Tibial nerve (tissue), 4 donors: ENCODE data around the gene ANO5.

Experiments
- EP300 ChIP-seq, 2 donors: sonication (generic); formaldehyde crosslinking; IDR thresholded peaks; one replicate each; pipeline ENCODE4 v1.6.1; 2017; ENCODE audit warnings: antibody characterized with exemption in 2 of 2, mild to moderate bottlenecking in 1 of 2
- POLR2A ChIP-seq, 2 donors: fragments of 450-650 bp; IDR thresholded peaks; one replicate each; pipeline ENCODE4 v1.6.1; 2017; ENCODE audit warnings: antibody characterized with exemption in 2 of 2, mild to moderate bottlenecking in 2 of 2, moderate library complexity in 2 of 2
- TF ChIP-seq, protein P1 (sequence below), 5 experiments: fragments of 200-600 bp in 3 of 5; fragments of 450-650 bp in 2 of 5; sonication (generic) in 3 of 5; IDR thresholded peaks; one replicate each; pipeline ENCODE4 v1.5.1; 2016 to 2019; ENCODE audit warnings: antibody characterized with exemption in 5 of 5, mild to moderate bottlenecking in 3 of 5, moderate library complexity in 2 of 5

DNA sequence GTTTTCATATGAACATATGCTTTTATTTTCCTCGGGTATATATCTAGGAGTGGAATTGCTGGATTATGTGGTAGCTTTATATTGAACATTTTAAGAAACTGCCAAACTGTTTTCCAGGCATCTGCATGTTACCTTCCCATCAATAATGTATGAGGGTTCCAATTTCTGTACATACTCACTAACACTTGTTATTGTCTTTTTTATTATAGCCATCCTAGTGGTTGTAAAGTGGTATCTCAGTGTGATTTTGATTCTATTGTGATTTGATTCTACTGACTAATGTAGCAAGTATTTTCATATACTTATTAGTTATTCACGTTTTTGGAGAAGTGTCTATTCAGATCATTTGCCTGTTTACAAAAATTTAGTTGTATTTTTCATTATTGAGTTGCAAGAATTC, 2.0 kb downstream of the ANO5 start:
- TF ChIP-seq, protein P1, sequence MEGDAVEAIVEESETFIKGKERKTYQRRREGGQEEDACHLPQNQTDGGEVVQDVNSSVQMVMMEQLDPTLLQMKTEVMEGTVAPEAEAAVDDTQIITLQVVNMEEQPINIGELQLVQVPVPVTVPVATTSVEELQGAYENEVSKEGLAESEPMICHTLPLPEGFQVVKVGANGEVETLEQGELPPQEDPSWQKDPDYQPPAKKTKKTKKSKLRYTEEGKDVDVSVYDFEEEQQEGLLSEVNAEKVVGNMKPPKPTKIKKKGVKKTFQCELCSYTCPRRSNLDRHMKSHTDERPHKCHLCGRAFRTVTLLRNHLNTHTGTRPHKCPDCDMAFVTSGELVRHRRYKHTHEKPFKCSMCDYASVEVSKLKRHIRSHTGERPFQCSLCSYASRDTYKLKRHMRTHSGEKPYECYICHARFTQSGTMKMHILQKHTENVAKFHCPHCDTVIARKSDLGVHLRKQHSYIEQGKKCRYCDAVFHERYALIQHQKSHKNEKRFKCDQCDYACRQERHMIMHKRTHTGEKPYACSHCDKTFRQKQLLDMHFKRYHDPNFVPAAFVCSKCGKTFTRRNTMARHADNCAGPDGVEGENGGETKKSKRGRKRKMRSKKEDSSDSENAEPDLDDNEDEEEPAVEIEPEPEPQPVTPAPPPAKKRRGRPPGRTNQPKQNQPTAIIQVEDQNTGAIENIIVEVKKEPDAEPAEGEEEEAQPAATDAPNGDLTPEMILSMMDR (IDR thresholded peaks at IDR 0.05): no peak
- TF ChIP-seq POLR2A (IDR thresholded peaks at IDR 0.05) (no peak), EP300 (IDR thresholded peaks at IDR 0.05) (no peak)
